NK-92 (cell line): ENCODE results near the gene ZBTB6.
"Not testable (repeated sequence)": the region's sequence is repeated elsewhere in the genome, so short reads cannot be mapped to it uniquely, and the experiment has no call there.

Source experiments
- DNase-seq: peaks from one replicate; lab custom pipeline; 2025; ENCODE audit not compliant: unreplicated experiment; lab: John Stamatoyannopoulos, UW

The ZBTB6 gene

DNA sequence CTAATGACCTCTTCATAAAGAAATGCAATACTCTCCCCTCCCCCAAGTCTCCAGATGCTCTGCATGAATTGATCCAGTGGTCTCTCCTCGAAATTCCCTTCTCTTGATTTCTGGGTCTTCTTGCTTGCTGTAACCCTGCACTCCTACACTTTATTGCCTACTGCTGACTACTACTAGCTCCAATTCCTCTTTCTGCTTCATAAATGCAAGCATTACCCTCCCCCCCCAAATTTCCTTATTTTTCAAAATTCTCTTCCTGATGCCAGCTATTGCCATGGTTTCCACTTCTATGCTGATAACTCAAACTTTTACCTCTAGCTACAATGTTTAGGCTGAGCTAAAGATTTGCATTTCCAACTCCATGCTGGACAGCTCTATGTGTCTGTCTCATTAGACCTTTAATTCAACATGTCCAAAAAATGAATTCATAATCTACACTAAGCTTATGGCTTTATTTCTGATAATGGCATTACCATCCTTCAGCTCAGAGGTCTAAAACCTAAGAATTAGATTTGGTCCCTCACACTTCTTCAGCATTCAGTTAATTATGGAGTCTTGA is 16.8 kb upstream of the ZBTB6 start:
- DNase-seq, result no peak

GRCh38 chr9:122923947-122924346 is 10.8 kb upstream of the ZBTB6 start:
- DNase-seq, result no peak

DNA sequence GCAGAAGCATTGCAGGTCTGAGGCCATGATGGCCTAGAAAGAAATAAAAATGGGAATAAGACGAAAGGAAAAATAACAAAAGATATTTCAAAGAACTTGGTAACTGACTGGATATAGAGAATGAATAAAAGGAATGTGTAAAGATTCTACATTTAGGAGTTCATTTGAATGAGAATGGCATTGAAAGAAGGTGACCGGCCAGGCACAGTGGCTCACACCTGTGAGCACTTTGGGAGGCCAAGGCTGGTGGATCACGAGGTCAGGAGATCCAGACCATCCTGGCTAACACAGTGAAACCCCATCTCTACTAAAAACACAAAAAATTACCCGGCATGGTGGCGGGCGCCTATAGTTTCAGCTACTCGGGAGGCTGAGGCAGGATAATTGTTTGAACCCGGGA is 9.6 kb upstream of the ZBTB6 start:
- no peak for DNase-seq

DNA sequence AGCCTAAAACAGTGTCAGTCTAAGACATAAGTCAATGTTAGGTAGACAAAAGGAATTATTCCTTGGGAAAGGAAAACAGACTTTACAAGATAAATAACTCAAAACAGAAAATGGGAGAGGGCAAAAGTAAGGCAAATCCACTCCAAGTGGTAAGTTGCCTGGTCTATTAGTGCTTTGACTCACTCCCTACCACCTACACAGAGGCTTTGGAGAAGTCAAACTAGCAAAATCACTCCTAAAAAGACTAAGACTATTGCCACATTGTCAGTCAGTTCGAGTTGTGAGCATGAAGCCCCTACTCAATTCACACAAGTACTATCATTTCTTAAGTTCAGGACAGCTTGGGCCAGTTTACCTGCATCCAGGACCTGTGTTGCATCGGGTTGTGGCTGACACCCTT is 5.2 kb upstream of the ZBTB6 start:
- no peak for DNase-seq

DNA sequence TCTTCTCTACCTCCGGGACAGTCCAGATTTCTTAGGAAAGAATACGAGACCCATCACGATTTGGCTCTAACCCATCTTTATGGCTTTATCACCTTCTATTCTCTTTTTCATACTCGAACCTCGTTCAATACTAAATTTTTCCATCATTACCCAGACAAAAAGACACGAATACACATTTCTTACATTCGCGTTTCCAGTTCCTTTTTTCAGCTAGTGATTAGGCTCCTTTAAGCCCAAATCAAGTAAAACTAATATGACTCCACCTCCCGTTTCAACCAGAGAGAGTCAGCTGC is 506 bp downstream of the ZBTB6 start:
- no peak for DNase-seq

- not testable (repeated sequence) for DNase-seq
Measured at GRCh38 chr9:122906122-122906521, 7.0 kb downstream of the ZBTB6 start.

DNA sequence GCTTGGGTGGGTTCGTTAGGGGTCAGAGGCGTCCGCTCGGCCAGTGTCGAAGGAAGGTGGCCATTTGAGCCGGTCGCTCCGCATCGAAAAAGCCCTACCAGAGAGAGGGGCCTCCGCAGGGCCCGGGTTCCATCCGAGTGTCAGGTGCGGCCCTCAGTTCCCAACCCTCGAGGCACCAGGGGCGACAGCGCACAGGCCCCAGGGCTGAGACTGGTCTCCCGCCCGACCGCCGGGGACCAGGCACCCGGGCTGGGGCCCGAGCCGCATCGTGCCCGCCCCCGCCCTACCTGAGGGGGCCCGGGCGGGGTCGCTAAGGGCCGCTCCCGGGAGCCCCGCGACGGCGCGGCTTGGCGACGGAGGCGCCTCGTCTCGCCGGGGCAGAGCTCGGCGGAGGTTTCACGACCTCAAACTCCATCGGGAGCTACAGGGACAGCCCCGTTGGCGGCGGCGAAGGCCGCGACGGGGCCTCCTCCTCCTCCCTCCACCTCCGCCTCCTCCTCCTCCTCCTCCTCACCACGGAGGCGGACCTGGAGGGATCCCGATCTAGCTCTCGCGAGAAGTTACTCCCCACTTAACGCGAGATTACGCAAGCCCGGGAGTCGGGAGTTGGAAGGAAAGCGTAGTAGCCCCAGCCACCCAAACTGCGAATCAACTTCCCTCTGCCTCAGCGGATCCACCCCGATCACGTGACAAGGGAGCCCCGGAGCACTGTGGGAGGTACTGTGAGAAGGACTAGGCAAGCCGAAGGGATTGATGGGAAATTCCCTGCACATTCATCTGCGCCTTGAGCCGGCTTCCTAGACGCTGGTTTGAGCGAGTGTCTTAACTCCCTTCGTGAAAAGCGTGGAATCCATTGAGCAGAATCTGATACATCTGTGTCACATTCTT is 8.1 kb downstream of the ZBTB6 start, which contains the start of gene RC3H2:
Gene RC3H2 (minus strand): TSS at position 537 of the 888 bp plus-strand sequence. CDS start 7,850 bp downstream, outside the sequence.
- peak; percentile 89 for DNase-seq

DNA sequence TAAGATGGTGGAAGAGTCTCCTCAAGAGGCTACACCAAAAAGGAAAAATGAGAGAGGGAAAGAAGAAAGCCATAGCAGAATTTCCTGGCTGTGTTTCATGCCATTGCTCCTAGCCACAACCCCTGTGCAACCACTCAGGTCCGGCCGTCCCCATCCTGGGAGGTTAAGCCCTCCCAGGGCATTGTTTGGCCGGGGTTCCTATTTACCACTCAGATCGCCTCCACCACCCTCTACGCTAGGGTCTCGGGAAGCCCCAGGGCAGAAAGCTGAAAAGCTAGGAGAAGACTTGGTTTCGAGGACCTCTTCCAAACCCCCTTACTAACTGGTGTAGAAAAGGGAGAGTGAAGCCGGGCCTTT is 8.7 kb downstream of the ZBTB6 start:
- no peak for DNase-seq

GRCh38 chr9:122900791-122901190 is 12.3 kb downstream of the ZBTB6 start:
- DNase-seq, result no peak

GRCh38 chr9:122897969-122898368 is 15.2 kb downstream of the ZBTB6 start:
- no peak for DNase-seq

DNA sequence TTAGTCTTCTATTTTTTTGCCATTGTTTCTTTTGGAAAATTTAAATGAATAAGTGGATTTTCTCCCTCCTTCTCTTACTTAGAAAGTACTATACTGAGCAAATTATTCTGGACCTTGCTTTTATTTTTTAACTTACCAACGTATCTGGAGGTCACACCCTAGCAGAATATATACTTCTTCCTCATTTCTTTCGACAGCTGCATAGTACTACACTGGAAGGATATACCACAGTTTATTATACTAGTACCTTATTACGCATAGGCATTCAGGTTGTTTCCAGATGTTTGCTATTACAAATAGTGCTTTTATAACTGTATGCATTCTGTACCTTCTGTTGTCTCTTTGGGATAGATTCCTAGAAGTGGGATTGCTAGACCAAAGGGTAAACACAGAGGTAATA is 24.6 kb downstream of the ZBTB6 start:
- no peak for DNase-seq

DNA sequence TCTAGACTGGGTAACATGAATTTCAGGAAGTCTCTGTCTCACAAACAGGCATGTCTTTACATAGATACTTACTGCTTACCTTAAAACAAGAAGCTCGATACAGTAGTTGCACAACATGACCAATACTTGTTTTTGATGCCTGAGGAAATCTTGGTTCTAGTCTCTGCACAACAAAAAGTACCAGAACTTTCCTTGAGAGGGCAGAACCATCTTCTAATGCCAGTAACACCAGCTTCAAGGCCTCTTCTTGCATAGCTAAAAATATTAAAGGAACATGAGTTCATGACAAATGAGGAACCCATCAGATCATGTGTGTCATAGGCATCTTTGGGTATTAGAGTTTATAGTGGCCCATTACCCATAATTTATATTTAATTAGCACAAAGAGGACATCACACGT is 30.0 kb downstream of the ZBTB6 start:
- DNase-seq, result no peak

DNA sequence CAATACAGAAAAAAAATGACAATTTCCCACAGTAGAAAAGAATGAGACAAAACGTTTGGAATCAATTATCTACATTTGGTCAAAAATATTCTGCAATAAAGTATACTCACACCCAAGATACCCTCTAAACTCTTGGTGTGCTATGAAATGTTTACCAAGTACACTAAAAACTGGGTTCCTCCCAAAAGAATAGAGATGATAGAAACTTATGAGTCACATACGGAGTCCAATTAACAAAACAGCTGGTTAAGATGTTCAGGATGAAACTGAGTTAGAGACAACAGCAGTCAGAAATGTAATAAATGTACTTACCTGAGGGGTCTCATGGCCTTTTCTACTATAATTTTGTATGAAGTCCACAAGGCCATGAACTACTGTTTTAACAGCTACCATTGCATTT is 33.7 kb downstream of the ZBTB6 start:
- no peak for DNase-seq

GRCh38 chr9:122875523-122875922 is 37.6 kb downstream of the ZBTB6 start:
- DNase-seq, result no peak

DNA sequence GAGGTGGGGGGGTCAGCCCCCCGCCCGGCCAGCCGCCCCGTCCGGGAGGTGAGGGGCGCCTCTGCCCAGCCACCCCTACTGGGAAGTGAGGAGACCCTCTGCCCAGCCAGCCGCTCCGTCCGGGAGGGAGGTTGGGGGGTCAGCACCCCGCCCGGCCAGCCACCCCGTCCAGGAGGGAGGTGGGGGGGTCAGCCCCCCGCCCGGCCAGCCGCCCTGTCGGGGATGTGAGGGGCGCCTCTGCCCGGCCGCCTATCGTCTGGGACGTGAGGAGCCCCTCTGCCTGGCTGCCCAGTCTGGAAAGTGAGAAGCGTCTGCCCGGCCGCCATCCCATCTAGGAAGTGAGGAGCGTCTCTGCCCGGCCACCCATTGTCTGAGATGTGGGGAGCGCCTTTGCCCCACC is 45.8 kb downstream of the ZBTB6 start:
- DNase-seq, result not testable (repeated sequence)

DNA sequence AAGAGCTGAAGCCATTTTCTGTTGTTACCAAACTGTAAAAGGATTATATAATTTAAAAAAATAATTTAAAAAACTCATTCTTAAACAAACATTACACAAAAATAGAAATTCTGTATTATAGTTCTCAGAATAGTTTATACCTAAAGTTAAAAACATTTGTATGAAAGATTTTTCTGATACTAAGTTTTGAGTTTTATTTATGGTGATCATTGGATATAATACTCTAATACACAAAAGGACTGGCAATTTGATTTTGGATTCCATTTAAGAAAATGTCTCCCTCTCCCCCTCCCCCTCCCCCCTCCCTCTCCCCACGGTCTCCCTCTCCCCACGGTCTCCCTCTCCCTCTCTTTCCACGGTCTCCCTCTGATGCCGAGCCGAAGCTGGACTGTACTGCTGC is 47.0 kb downstream of the ZBTB6 start:
- no peak for DNase-seq

DNA sequence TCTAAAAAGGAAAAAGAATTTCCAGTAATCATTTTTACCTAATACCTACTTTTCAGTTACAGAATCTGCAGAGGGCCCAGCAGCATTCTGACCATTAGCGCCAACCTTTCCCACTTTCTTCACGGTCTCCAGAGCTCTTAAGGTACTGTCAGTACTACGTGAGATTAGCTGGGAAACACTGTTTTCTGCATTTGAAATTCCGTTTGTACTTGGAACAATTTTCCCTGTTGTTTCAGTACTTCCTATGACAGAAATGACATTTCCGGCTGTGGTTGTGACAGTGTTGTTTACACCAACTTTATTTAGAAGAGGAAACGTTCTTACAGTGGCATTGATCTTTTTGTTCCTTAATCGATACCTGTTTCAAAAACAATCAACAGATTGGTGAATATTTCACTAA is 47.8 kb downstream of the ZBTB6 start:
- DNase-seq, result no peak

- no peak for DNase-seq
Measured at GRCh38 chr9:122863407-122863806, 49.7 kb downstream of the ZBTB6 start.

GRCh38 chr9:122860319-122861142 is 52.6 kb downstream of the ZBTB6 start:
- DNase-seq, result no peak
